Gastrocnemius medialis (tissue), 4 donors: ENCODE measurements around the gene TFDP1.

Experiments used
- POLR2A ChIP-seq, 2 donors: fragments of 450-650 bp; IDR thresholded peaks; one replicate each; pipeline ENCODE4 v1.6.1; 2017; ENCODE audit warnings: antibody characterized with exemption in 2 of 2, mild to moderate bottlenecking in 2 of 2, moderate library complexity in 2 of 2
- TF ChIP-seq, protein P1 (sequence below), 5 experiments: fragments of 450-650 bp in 3 of 5; fragments of 200-600 bp in 2 of 5; sonication (generic) in 2 of 5; IDR thresholded peaks in 4 of 5; conservative IDR thresholded peaks in 1 of 5; 1 replicate in 4 of 5; 2 replicates in 1 of 5; pipeline ENCODE4 v1.5.1; 2016 to 2019; ENCODE audit warnings: antibody characterized with exemption in 5 of 5, mild to moderate bottlenecking in 3 of 5, moderate library complexity in 3 of 5

GRCh38 chr13:113579686-113580085 is 4.9 kb upstream of the TFDP1 start:
- TF ChIP-seq, protein P1, sequence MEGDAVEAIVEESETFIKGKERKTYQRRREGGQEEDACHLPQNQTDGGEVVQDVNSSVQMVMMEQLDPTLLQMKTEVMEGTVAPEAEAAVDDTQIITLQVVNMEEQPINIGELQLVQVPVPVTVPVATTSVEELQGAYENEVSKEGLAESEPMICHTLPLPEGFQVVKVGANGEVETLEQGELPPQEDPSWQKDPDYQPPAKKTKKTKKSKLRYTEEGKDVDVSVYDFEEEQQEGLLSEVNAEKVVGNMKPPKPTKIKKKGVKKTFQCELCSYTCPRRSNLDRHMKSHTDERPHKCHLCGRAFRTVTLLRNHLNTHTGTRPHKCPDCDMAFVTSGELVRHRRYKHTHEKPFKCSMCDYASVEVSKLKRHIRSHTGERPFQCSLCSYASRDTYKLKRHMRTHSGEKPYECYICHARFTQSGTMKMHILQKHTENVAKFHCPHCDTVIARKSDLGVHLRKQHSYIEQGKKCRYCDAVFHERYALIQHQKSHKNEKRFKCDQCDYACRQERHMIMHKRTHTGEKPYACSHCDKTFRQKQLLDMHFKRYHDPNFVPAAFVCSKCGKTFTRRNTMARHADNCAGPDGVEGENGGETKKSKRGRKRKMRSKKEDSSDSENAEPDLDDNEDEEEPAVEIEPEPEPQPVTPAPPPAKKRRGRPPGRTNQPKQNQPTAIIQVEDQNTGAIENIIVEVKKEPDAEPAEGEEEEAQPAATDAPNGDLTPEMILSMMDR (IDR thresholded peaks at IDR 0.05 in 4 of 5, conservative IDR thresholded peaks at IDR 0.05 in 1 of 5): no peak
- TF ChIP-seq POLR2A (IDR thresholded peaks at IDR 0.05): no peak
